Stimulated activated CD8-positive, alpha-beta memory T cell treated with anti-CD3 and anti-CD28 coated beads, Interleukin-2, amount 100 ng/mL, for 48 hours (primary cell): Measurements from ENCODE around the gene PKP4.

ENCODE experiments used
- DNase-seq, 2 donors: peaks; one replicate each; pipeline ENCODE4 v3.0.0-alpha.2; 2020; ENCODE audit warnings: low read depth in 2 of 2

PKP4 gene

DNA sequence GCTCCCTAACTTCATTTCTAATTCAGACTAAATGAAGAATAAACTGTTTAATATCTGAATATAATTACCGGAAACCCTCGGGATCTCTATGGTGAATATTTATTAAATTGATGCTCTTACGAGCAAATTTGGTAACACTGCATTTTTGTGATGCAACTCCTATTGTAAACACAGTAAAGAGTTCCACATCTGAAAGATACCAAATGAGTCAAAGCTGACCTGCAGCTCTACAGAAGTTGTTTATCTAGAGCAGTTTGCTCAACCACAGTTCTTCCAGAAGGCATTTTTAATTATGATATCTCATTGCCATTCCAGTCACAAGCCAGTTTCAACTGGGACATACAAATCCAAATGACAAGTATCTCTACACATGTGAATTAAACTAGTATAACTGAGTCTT, 129.7 kb downstream of the PKP4 start:
- DNase-seq = no peak

DNA sequence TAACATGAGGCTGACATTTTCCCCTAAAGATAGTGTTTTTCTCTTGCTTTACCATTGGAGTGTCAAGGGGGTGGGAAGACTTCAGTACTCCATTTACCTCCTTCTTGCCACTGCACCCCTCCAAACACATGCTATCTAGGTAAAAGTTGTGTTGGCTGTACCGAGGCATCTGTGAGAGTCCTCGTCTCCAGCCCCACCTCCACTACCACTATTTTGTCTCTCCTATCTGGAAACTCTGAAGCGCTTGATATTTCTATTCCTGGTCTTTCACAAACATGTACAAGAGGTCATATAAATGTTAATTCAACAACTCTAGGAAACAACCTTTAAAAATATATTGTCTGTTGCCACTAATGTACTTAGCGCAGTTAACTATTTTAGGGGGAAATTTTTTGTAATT, 132.6 kb downstream of the PKP4 start:
- DNase-seq = no peak

- DNase-seq = no peak
These were observed 142.2 kb downstream of the PKP4 start for GRCh38 chr2:158598862-158599517.

DNA sequence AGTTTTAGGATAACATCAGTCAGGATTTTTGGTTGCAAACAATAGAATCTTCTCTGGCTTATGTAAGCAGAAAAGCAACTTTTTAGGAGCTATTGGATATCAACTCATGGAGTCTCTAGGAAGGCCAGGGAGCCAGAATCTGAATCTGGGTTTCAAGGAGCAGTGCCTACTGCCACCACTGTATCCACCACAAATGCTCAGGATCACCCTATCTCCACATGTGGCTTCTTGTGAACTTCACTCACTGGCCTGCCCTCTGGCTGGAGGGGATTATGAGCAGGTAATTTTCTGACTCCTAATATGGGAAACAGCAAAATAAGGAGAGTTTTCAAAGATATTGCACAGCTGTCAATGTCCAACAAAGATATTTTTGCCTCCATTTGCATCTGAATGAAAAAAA, 142.9 kb downstream of the PKP4 start:
- no peak for DNase-seq

GRCh38 chr2:158600155-158600802, 143.5 kb downstream of the PKP4 start:
- DNase-seq = no peak

DNA sequence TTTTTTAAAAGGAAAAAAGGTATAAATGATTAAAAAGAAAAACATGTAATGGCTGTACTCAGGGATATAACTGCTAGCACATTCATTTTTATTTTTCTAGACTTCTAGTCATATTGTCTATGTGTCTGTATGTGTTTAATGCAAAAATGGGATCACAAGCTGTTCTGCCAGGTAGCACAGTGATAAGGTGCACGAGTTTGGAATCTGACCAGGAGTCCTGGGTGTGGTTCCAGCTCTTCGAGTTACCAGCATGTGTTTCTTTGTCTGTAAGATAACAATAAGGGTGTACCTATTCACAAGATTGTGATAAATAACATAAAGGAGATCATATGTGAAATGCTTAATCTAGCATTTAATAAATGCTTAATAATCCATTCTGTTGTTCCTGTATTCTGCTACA, 145.3 kb downstream of the PKP4 start:
- no peak for DNase-seq

GRCh38 chr2:158603205-158603604, 146.5 kb downstream of the PKP4 start:
- no peak for DNase-seq

DNA sequence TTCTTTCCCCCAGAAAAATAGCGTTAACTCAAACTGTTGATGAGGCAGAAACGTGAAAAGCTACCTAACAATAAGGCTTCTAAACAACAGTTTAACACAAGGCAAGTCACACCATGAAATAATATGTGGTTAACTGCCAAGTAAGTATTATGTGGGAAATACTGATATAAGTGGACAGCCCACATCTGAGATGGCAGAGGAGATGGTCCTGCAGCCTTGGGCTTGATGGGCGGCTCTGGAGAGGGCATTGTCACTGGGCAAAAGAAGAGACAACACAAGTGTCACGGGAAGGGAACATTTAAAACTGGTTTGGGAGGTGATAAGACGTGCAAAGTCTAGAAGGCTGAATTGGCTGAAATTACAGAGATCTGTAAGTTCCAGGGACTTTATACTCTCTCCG, 147.2 kb downstream of the PKP4 start:
- no peak for DNase-seq

- no peak for DNase-seq
These were observed 153.3 kb downstream of the PKP4 start for GRCh38 chr2:158610059-158610458.

DNA sequence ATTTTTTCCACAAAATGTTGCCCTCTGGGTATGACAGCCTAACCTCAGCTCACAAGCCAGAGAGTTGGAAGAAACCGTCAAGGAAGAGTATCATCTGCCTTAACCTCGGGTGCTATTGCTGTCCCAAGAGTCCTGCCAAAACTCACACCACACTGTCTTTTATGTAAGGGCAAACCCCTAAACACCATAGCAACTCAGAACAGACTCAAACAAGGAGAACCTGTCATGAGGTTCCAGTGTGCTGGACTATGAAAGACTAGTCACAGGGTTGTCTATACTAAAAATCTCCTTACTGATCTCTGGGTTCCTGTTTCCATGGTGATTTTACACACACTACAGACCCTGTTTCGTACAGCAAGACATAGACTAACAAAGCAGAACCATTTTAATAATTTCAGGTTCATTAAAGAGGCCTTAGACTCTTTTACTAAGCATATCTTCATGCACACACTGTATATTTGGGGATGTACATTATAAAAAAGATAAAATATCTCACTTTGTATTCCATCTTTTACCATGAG, 159.8 kb downstream of the PKP4 start:
- DNase-seq = no peak

DNA sequence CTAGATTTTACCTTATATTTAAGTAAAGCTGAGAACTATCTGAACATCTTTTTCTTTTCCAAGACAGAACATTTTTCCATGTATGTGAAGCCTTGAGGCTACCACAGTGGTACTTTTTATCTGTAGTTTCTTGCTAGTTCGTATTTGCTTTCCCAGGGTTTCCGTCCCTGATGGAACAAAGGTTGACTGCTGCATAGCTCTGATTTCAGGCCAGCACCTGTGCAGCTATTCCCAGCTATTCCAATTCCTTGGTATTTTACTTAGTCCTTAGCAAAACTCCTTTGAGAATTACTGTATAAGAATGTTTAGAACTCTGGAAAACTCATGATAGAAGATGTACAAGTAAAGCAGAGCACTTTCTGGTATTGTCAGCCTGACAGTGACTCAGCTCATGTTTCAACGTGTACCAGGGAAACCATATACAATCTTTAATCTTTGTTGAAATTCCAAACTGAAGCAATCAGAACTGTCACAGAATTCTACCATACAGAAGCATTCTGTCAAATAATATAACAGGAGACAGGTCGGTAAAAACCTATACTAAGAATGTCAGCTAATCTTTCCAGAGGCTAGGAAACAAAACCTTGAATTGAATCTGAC, 162.2 kb downstream of the PKP4 start:
- DNase-seq = no peak

GRCh38 chr2:158619496-158619895, 162.7 kb downstream of the PKP4 start:
- no peak for DNase-seq

- no peak for DNase-seq
These were observed 163.9 kb downstream of the PKP4 start for GRCh38 chr2:158620656-158621055.

- DNase-seq = no peak
These were observed 167.4 kb downstream of the PKP4 start for GRCh38 chr2:158624071-158624667.

GRCh38 chr2:158624961-158625360, 168.2 kb downstream of the PKP4 start:
- DNase-seq = no peak

DNA sequence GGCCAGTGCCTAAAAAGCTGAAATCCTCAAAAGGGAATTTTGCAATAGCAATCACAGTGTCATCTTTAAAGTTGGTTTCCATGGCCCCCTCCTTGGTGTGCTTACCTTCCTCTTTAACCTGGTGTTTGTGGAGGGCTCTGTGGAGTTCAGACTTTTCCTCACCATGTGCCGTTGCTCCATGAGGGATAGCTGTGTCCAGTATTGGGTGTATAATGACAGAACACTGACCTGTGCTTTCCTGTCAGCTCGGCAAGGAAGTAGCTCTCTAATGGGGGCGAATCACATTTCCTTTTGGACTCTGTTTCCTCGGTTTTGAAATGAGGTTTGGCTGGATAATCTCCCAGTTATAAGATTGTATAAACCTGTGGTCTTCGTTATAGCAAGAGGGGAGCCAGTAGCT, 172.4 kb downstream of the PKP4 start:
- DNase-seq = no peak

- no peak for DNase-seq
These were observed 176.5 kb downstream of the PKP4 start for GRCh38 chr2:158633261-158633660.

DNA sequence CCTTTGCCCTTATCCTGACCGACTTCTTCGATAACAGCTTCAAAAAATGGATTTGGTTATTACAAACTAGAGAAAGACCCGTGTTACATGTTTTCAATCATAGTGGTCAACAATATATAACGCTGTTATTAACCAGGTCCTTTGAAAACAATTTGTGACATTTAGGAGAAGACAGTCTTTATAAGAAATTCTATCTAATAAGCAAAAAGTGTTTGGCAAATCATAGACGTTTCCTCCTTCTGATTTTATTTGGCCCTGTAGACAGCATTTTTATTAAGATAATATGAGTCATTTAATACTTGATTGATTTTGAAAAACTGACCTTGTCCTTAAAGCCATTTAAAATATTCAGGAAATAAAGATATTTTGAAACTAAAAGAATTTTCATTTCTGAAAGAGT, 177.9 kb downstream of the PKP4 start:
- no peak for DNase-seq

GRCh38 chr2:158635961-158636601, 179.3 kb downstream of the PKP4 start:
- DNase-seq = no peak

- no peak for DNase-seq
These were observed 180.6 kb downstream of the PKP4 start for GRCh38 chr2:158637357-158637756.

- DNase-seq = no peak
These were observed 187.4 kb downstream of the PKP4 start for GRCh38 chr2:158644139-158644538.

GRCh38 chr2:158645299-158645698, 188.5 kb downstream of the PKP4 start:
- no peak for DNase-seq
